Right atrium auricular region (tissue), 2 donors: ENCODE data around the gene ABLIM3. TPM values are rescaled to one million over a fixed set of nuclear protein-coding genes. Genes with fewer than 3 reads are reported as not detected.
A peak's percentile ranks its signal among the peaks of the same experiment; 100 is the strongest.

ENCODE experiments used
- DNase-seq: peaks from one replicate; pipeline ENCODE4 v3.0.0-alpha.2; 2019; ENCODE audit warnings: low spot score
- H3K27ac ChIP-seq, 2 donors: fragments of 200-600 bp; sonication (generic); 1 replicate in 1 of 2; 2 replicates in 1 of 2; pipeline ENCODE4 v1.5.1; 2016 to 2019
- H3K27me3 ChIP-seq, 2 donors: fragments of 200-600 bp; sonication (generic); one replicate each; pipeline versions ENCODE4 v1.5.1 to v1.6.0; 2017 to 2019
- H3K36me3 ChIP-seq: fragments of 200-600 bp; sonication (generic); one replicate; pipeline ENCODE4 v1.5.1; 2016
- H3K4me1 ChIP-seq, 2 donors: fragments of 200-600 bp; sonication (generic); one replicate each; pipeline versions ENCODE4 v1.5.1 to v1.6.0; 2017 to 2019
- H3K4me3 ChIP-seq, 2 donors: fragments of 200-600 bp; sonication (generic); 1 replicate in 1 of 2; 2 replicates in 1 of 2; pipeline ENCODE4 v1.5.1; 2017 to 2019; ENCODE audit warnings: mild to moderate bottlenecking in 1 of 2, moderate library complexity in 1 of 2
- H3K9me3 ChIP-seq, 2 donors: fragments of 200-600 bp; sonication (generic); one replicate each; pipeline ENCODE4 v1.5.1; 2019
- total RNA-seq, 2 donors: library from RNA; depleted of rRNA; stranded (reverse); fragments of >200 nt; gene quantifications; one replicate each; pipeline ENCODE4 v1.1.0, GENCODE V29; 2016
- TF ChIP-seq, protein P1 (sequence below), 2 donors: fragments of 200-600 bp; sonication (generic); IDR thresholded peaks; one replicate each; pipeline ENCODE4 v1.5.1; 2019; ENCODE audit warnings: antibody characterized with exemption in 2 of 2

The ABLIM3 gene
- total RNA-seq, 2 donors from 2014 or later, result 109 to 145 TPM

DNA sequence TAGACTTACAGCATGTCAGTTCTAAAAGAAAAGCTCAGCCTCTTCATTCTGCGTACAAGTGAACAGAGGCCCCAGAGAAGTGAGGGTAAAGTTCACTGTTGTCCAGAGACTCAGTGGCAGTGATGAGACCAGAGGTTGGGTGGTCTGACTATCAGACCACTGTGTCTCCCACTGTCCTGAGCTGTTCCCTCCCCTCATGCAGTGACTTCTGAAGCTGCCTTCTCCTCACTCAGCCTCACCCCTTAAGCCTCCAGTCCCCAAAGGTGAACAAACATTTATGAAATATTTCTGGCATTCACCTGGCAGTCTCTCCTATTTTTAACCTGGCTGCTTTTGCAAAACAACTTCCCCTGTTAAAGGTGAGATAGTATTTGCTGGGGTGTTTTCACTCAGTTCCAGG lies 54.7 kb downstream of the ABLIM3 start:
- DNase-seq, result peak; percentile 34
- peaks cover 30% of the 10 kb centered on the region for H3K36me3 ChIP-seq
- H3K27ac ChIP-seq, result peak overlapping the region; percentile 77
- H3K4me3 ChIP-seq, result no peak overlapping the region
- TF ChIP-seq, protein P1, sequence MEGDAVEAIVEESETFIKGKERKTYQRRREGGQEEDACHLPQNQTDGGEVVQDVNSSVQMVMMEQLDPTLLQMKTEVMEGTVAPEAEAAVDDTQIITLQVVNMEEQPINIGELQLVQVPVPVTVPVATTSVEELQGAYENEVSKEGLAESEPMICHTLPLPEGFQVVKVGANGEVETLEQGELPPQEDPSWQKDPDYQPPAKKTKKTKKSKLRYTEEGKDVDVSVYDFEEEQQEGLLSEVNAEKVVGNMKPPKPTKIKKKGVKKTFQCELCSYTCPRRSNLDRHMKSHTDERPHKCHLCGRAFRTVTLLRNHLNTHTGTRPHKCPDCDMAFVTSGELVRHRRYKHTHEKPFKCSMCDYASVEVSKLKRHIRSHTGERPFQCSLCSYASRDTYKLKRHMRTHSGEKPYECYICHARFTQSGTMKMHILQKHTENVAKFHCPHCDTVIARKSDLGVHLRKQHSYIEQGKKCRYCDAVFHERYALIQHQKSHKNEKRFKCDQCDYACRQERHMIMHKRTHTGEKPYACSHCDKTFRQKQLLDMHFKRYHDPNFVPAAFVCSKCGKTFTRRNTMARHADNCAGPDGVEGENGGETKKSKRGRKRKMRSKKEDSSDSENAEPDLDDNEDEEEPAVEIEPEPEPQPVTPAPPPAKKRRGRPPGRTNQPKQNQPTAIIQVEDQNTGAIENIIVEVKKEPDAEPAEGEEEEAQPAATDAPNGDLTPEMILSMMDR (IDR thresholded peaks at IDR 0.05), result no peak
- no peaks in the 10 kb centered on the region for H3K27me3 ChIP-seq
- no peaks in the 10 kb centered on the region for H3K9me3 ChIP-seq
- H3K4me1 ChIP-seq, result peaks cover 0 to 42% of the 10 kb centered on the region in 2 donors

DNA sequence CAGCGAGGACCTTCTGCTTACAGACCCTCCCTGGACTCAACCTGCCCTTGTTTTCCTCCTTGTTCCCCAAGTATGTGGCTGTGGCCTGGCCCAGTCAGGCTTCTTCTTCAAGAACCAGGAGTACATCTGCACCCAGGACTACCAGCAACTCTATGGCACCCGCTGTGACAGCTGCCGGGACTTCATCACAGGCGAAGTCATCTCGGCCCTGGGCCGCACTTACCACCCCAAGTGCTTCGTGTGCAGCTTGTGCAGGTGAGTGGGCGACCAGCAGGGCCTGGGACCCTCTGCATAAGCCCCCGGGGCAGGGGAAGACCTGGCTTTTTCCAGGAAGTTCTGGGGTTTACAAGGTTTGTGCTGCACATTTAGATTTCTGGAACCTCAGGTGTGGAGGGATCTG lies 56.9 kb downstream of the ABLIM3 start:
- H3K27ac ChIP-seq, result no peak overlapping the region
- H3K27me3 ChIP-seq, result no peaks in the 10 kb centered on the region
- no peaks in the 10 kb centered on the region for H3K9me3 ChIP-seq
- no peak overlapping the region for H3K4me3 ChIP-seq
- DNase-seq, result no peak
- peaks cover 0 to 46% of the 10 kb centered on the region in 2 donors for H3K4me1 ChIP-seq
- H3K36me3 ChIP-seq, result peaks cover 51% of the 10 kb centered on the region
- TF ChIP-seq, protein P1 (IDR thresholded peaks at IDR 0.05), result no peak

DNA sequence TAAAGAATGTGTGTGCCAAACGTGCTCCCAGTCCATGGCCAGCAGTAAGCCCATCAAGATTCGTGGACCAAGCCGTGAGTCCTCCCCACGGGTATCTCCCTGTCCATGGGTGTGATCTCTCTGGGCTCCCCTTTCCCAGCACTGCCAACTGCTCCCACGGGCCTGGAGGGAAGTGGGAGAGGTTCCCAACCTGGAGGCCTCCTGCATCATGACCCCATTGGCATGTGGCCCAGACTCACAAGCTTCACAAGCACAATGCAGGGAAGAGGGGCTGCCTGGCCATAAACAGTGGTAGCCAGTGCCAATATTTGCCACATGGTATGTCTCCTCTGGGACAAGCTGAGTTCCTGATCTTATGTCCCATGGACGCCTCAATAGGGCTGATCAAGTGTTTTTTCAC lies 59.1 kb downstream of the ABLIM3 start:
- Histone ChIP-seq H3K27ac (peak overlapping the region in 1 of 2 donors; percentile 50), H3K27me3 (no peaks in the 10 kb centered on the region), H3K36me3 (peaks cover 59% of the 10 kb centered on the region), H3K9me3 (no peaks in the 10 kb centered on the region), H3K4me1 (peaks cover 0 to 53% of the 10 kb centered on the region in 2 donors), H3K4me3 (no peak overlapping the region)
- TF ChIP-seq, protein P1 (IDR thresholded peaks at IDR 0.05), result no peak
- DNase-seq, result no peak

DNA sequence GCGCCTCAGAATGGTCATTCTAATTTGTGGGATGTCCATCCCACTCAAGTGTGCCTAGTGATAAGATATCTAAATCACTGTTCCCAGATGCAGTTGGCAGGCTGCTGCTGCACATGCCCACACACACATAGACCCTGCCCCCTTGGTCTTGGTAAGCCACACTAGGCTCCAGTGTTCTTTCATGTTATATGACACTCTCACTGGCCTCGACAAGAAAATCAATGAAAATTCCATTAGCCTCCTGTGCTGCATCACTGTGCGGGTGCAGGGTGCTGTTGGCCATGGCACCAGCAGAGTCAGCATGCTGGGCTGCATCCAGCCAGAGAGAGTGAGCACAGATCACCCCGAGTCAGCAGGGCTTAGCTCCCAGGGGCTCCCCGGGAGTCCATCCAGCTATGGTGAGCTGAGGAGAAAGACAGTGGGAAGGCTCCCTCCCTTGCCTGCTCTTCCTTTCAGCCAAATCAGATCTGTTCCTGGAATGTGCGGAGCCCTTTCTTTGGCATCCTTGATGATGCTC lies 59.9 kb downstream of the ABLIM3 start:
- TF ChIP-seq, protein P1 (IDR thresholded peaks at IDR 0.05), result no peak
- Histone ChIP-seq H3K4me3 (no peak overlapping the region), H3K27ac (no peak overlapping the region), H3K36me3 (peaks cover 59% of the 10 kb centered on the region), H3K4me1 (peaks cover 0 to 53% of the 10 kb centered on the region in 2 donors), H3K9me3 (no peaks in the 10 kb centered on the region), H3K27me3 (no peaks in the 10 kb centered on the region)
- DNase-seq, result no peak

DNA sequence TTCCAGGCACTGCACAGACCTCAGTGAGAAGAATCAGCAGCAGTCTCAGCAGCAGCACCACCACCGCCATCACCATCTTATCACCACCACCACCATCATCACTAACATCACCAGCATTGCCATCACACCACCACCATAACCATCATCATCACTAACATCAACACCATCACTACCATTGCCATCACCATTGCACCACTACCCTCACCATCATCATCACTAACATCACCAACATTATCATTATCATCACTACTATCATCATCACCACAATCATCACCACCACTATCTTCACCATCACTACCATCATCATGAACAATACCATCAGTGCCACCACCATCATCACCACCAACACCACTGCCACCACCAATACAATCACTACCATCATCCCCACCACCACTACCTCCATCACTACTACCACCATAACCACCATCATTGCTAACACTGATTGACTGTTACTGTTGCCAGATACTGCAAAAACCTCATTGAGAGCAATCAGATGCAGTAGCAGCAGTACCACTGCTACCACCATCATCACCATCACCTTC lies 61.7 kb downstream of the ABLIM3 start:
- no peaks in the 10 kb centered on the region for H3K27me3 ChIP-seq
- no peak for DNase-seq
- H3K36me3 ChIP-seq, result peaks cover 60% of the 10 kb centered on the region
- peaks cover 0 to 61% of the 10 kb centered on the region in 2 donors for H3K4me1 ChIP-seq
- no peaks in the 10 kb centered on the region for H3K9me3 ChIP-seq
- TF ChIP-seq, protein P1 (IDR thresholded peaks at IDR 0.05), result no peak
- H3K27ac ChIP-seq, result no peak overlapping the region
- H3K4me3 ChIP-seq, result no peak overlapping the region
